ENCODE measurements around the gene CLRN1.
"Not testable (repeated sequence)": the region's sequence is repeated elsewhere in the genome, so short reads cannot be mapped to it uniquely, and the experiment has no call there.

CLRN1 gene

GRCh38 chr3:151003029-151003767 lies 30.7 kb upstream of the CLRN1 start:
- Histone ChIP-seq H3K4me1 (ENCODE audit: control insufficient read depth, insufficient read depth, low read length) (peaks cover 4% of the 10 kb centered on the region), H3K27ac (ENCODE audit: low read depth, low read length) (no peak overlapping the region), H3K9me3 (ENCODE audit: control insufficient read depth, insufficient read depth, low read length) (no peaks in the 10 kb centered on the region), H3K9ac (ENCODE audit: low read depth, low read length) (no peak overlapping the region), H3K36me3 (ENCODE audit: control insufficient read depth, insufficient read depth, low read length) (no peaks in the 10 kb centered on the region), H3K4me3 (ENCODE audit: low read depth, low read length) (no peak overlapping the region), H3K27me3 (ENCODE audit: control insufficient read depth, insufficient read depth, low read length) (no peaks in the 10 kb centered on the region)

- no peaks in the 10 kb centered on the region for H3K27me3 ChIP-seq (ENCODE audit: control insufficient read depth, insufficient read depth, low read length)
- H3K27ac ChIP-seq (ENCODE audit: low read depth, low read length), result no peak overlapping the region
- H3K4me1 ChIP-seq (ENCODE audit: control insufficient read depth, insufficient read depth, low read length), result peaks cover 4% of the 10 kb centered on the region
- no peaks in the 10 kb centered on the region for H3K9me3 ChIP-seq (ENCODE audit: control insufficient read depth, insufficient read depth, low read length)
- H3K9ac ChIP-seq (ENCODE audit: low read depth, low read length), result no peak overlapping the region
- H3K36me3 ChIP-seq (ENCODE audit: control insufficient read depth, insufficient read depth, low read length), result no peaks in the 10 kb centered on the region
- H3K4me3 ChIP-seq (ENCODE audit: low read depth, low read length), result no peak overlapping the region
Measured at GRCh38 chr3:151002003-151002981, 29.8 kb upstream of the CLRN1 start.

GRCh38 chr3:150998996-150999395 lies 26.5 kb upstream of the CLRN1 start:
- Histone ChIP-seq H3K9me3 (ENCODE audit: control insufficient read depth, insufficient read depth, low read length) (no peaks in the 10 kb centered on the region), H3K4me3 (ENCODE audit: low read depth, low read length) (no peak overlapping the region), H3K27me3 (ENCODE audit: control insufficient read depth, insufficient read depth, low read length) (no peaks in the 10 kb centered on the region), H3K36me3 (ENCODE audit: control insufficient read depth, insufficient read depth, low read length) (no peaks in the 10 kb centered on the region), H3K27ac (ENCODE audit: low read depth, low read length) (no peak overlapping the region), H3K9ac (ENCODE audit: low read depth, low read length) (no peak overlapping the region), H3K4me1 (ENCODE audit: control insufficient read depth, insufficient read depth, low read length) (peaks cover 4% of the 10 kb centered on the region)

DNA sequence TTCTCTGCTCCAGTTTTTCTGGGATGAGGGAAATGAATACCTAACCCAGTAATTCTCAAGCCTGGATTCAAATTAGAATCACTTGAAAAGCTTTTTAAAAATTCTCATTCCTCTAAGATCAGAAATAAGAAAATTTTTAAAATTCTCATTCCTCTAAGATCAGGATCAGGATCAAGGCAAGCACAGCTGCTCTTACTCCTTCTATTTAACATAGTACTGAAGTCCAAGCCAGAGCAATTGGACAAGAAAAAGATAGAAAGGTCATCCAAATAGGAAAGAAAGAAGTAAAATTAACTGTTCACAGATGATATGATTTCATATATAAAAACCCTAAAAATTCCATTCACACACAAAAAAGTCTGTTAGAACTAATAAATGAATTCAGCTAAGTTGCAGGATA lies 24.2 kb upstream of the CLRN1 start:
- no peak overlapping the region for H3K27ac ChIP-seq (ENCODE audit: low read depth, low read length)
- H3K27me3 ChIP-seq (ENCODE audit: control insufficient read depth, insufficient read depth, low read length), result no peaks in the 10 kb centered on the region
- no peak overlapping the region for H3K4me3 ChIP-seq (ENCODE audit: low read depth, low read length)
- peaks cover 3% of the 10 kb centered on the region for H3K4me1 ChIP-seq (ENCODE audit: control insufficient read depth, insufficient read depth, low read length)
- H3K9me3 ChIP-seq (ENCODE audit: control insufficient read depth, insufficient read depth, low read length), result no peaks in the 10 kb centered on the region
- H3K9ac ChIP-seq (ENCODE audit: low read depth, low read length), result no peak overlapping the region
- H3K36me3 ChIP-seq (ENCODE audit: control insufficient read depth, insufficient read depth, low read length), result no peaks in the 10 kb centered on the region

- H3K4me1 ChIP-seq (ENCODE audit: control insufficient read depth, insufficient read depth, low read length), result no peaks in the 10 kb centered on the region
- no peaks in the 10 kb centered on the region for H3K9me3 ChIP-seq (ENCODE audit: control insufficient read depth, insufficient read depth, low read length)
- no peaks in the 10 kb centered on the region for H3K36me3 ChIP-seq (ENCODE audit: control insufficient read depth, insufficient read depth, low read length)
- no peak overlapping the region for H3K4me3 ChIP-seq (ENCODE audit: low read depth, low read length)
- no peak overlapping the region for H3K27ac ChIP-seq (ENCODE audit: low read depth, low read length)
- H3K27me3 ChIP-seq (ENCODE audit: control insufficient read depth, insufficient read depth, low read length), result no peaks in the 10 kb centered on the region
- H3K9ac ChIP-seq (ENCODE audit: low read depth, low read length), result no peak overlapping the region
Measured at GRCh38 chr3:150995510-150995909, 23.0 kb upstream of the CLRN1 start.

DNA sequence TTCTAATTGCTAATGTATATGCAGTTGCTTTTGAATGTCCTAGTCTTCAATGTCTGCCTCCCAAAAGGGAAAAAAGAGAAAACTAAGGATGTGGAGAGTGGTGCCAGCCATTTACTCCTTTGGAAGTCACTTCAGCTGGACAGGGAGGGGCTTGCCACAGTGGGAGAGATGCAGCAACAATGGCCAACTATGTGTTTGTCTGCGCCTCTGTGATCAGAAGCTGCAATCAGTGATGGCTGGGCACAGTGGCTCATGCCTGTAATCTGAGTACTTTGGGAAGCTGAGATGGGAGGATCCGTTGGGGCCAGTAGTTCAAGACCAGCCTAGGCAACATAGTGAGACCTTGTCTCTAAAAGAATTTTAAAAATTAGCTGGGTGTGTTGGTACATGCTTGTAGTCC lies 16.7 kb upstream of the CLRN1 start:
- no peaks in the 10 kb centered on the region for H3K36me3 ChIP-seq (ENCODE audit: control insufficient read depth, insufficient read depth, low read length)
- no peaks in the 10 kb centered on the region for H3K27me3 ChIP-seq (ENCODE audit: control insufficient read depth, insufficient read depth, low read length)
- 0 out of 2 replicates have a peak, but pooled peaks cover 4% of the 10 kb centered on the region for H3K4me1 ChIP-seq (ENCODE audit: control insufficient read depth, insufficient read depth, low read length)
- no peak overlapping the region for H3K27ac ChIP-seq (ENCODE audit: low read depth, low read length)
- no peak overlapping the region for H3K4me3 ChIP-seq (ENCODE audit: low read depth, low read length)
- H3K9ac ChIP-seq (ENCODE audit: low read depth, low read length), result no peak overlapping the region
- no peaks in the 10 kb centered on the region for H3K9me3 ChIP-seq (ENCODE audit: control insufficient read depth, insufficient read depth, low read length)

DNA sequence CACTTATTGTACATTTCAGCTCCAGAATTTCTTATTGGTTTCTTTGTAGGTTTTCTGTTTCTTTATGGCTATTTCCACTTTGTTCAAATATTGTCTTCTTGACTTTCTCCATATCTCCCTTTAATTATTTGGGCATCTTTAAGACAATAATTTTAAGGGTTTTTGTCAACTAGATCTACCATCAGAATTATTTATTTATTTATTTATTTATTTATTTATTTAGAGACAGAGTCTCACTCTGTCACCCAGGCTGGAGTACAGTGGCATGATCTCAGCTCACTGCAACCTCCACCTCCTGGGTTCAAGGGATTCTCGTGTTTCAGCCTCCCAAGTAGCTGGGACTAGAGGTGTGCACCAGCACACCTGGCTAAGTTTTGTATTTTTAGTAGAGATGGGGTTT lies 15.9 kb upstream of the CLRN1 start:
- H3K36me3 ChIP-seq (ENCODE audit: control insufficient read depth, insufficient read depth, low read length); H3K9ac ChIP-seq (ENCODE audit: low read depth, low read length); H3K4me3 ChIP-seq (ENCODE audit: low read depth, low read length); H3K4me1 ChIP-seq (ENCODE audit: control insufficient read depth, insufficient read depth, low read length); H3K27ac ChIP-seq (ENCODE audit: low read depth, low read length); H3K9me3 ChIP-seq (ENCODE audit: control insufficient read depth, insufficient read depth, low read length); H3K27me3 ChIP-seq (ENCODE audit: control insufficient read depth, insufficient read depth, low read length): not testable (repeated sequence)

DNA sequence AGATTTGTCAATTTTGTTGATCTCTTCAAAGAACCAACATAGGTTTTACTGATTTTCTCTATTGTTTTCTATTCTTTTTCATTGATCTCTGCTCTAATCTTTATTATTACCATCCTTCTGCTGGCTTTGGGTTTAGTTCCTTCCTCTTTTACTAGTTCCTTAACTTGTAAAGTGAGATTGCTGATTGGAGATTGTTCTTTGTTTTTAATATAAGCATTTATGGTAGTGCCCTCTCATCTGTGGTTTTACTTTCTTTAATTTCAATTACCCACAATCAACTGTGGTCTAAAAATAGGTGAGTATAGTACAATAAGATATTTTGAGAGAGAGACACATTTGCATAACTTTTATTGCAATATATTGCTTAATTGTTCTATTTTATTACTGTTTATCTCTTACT lies 13.2 kb upstream of the CLRN1 start:
- Histone ChIP-seq H3K9me3 (ENCODE audit: control insufficient read depth, insufficient read depth, low read length) (no peaks in the 10 kb centered on the region), H3K9ac (ENCODE audit: low read depth, low read length) (no peak overlapping the region), H3K36me3 (ENCODE audit: control insufficient read depth, insufficient read depth, low read length) (no peaks in the 10 kb centered on the region), H3K4me1 (ENCODE audit: control insufficient read depth, insufficient read depth, low read length) (0 out of 2 replicates have a peak, but pooled peaks cover 4% of the 10 kb centered on the region), H3K27ac (ENCODE audit: low read depth, low read length) (no peak overlapping the region), H3K27me3 (ENCODE audit: control insufficient read depth, insufficient read depth, low read length) (no peaks in the 10 kb centered on the region), H3K4me3 (ENCODE audit: low read depth, low read length) (no peak overlapping the region)

DNA sequence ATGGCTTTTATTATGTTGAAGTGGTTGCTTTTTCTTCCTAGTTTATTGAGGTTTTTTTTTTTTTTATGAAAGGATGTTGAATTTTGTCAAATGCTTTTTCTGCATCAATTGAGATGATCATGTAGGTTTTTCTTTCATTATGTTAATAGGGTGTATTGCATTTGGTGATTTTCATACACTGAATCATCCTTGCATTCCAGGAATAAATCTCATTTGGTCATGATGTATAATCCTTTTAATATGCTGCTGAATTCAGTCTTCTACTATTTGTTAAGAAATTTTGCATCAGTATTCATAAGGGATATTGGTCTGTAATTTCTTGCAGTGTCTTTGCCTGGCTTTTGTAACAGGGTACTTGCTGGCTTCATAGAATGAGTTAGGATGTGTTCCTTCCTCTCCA lies 11.5 kb upstream of the CLRN1 start:
- Histone ChIP-seq H3K9me3 (ENCODE audit: control insufficient read depth, insufficient read depth, low read length) (no peaks in the 10 kb centered on the region), H3K4me1 (ENCODE audit: control insufficient read depth, insufficient read depth, low read length) (no peaks in the 10 kb centered on the region), H3K4me3 (ENCODE audit: low read depth, low read length) (no peak overlapping the region), H3K27ac (ENCODE audit: low read depth, low read length) (no peak overlapping the region), H3K27me3 (ENCODE audit: control insufficient read depth, insufficient read depth, low read length) (no peaks in the 10 kb centered on the region), H3K9ac (ENCODE audit: low read depth, low read length) (no peak overlapping the region), H3K36me3 (ENCODE audit: control insufficient read depth, insufficient read depth, low read length) (no peaks in the 10 kb centered on the region)

- Histone ChIP-seq H3K27ac (ENCODE audit: low read depth, low read length) (no peak overlapping the region), H3K9ac (ENCODE audit: low read depth, low read length) (no peak overlapping the region), H3K4me1 (ENCODE audit: control insufficient read depth, insufficient read depth, low read length) (peaks cover 24% of the 10 kb centered on the region), H3K4me3 (ENCODE audit: low read depth, low read length) (no peak overlapping the region), H3K9me3 (ENCODE audit: control insufficient read depth, insufficient read depth, low read length) (no peaks in the 10 kb centered on the region), H3K27me3 (ENCODE audit: control insufficient read depth, insufficient read depth, low read length) (no peaks in the 10 kb centered on the region), H3K36me3 (ENCODE audit: control insufficient read depth, insufficient read depth, low read length) (no peaks in the 10 kb centered on the region)
Measured at GRCh38 chr3:150978566-150979148, 6.1 kb upstream of the CLRN1 start.

DNA sequence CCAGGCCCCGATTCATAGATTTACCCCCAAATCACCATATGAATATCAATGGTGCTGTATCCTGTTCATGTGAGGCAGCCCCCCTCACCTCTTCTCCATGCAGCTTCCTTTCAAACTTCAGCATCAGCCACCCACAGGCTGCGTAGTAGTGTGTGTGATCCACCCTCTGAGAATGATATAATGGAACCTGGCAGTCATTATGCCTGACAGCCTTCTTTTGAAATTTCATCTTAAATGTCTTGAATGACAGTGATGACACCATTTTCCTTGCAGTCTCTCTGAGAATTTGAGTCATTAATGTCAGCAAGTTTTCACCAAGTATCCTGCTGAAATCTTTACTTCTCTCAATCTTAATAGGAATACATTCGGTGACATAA lies 3.5 kb upstream of the CLRN1 start:
- Histone ChIP-seq H3K27ac (ENCODE audit: low read depth, low read length) (peak overlapping the region; percentile 62), H3K9me3 (ENCODE audit: control insufficient read depth, insufficient read depth, low read length) (no peaks in the 10 kb centered on the region), H3K4me3 (ENCODE audit: low read depth, low read length) (peak overlapping the region; percentile 13; the same call in 1 of the 2 replicates), H3K36me3 (ENCODE audit: control insufficient read depth, insufficient read depth, low read length) (no peaks in the 10 kb centered on the region), H3K27me3 (ENCODE audit: control insufficient read depth, insufficient read depth, low read length) (no peaks in the 10 kb centered on the region), H3K4me1 (ENCODE audit: control insufficient read depth, insufficient read depth, low read length) (peaks cover 44% of the 10 kb centered on the region), H3K9ac (ENCODE audit: low read depth, low read length) (no peak overlapping the region)
